Calu3 (cell line): ENCODE measurements around the gene GPC2. TPM values are rescaled to one million over a fixed set of nuclear protein-coding genes. Genes with fewer than 3 reads are reported as not detected.

Experiments
- BruUV-seq: library from RNA; stranded (reverse); fragments of 400-500 nt; replicated peaks from 2 replicates; lab custom pipeline; 2021; lab: Mats Ljungman, UMichigan
- CTCF ChIA-PET: fragments of 300-600 bp; sonication (Branson Sonifier 250); formaldehyde crosslinking; loops from one replicate; lab custom pipeline; 2022; ENCODE audit warnings: antibody characterized with exemption; lab: Charles Lee
- DNase-seq: peaks from one replicate; pipeline ENCODE4 v3.0.0; 2022
- H3K27ac Mint-ChIP-seq: one replicate; pipeline ENCODE4 v1.8.0; 2022; ENCODE audit warnings: mixed read lengths; ENCODE audit not compliant: unreplicated experiment
- H3K27me3 Mint-ChIP-seq: one replicate; pipeline ENCODE4 v1.8.0; 2022; ENCODE audit warnings: mixed read lengths; ENCODE audit not compliant: unreplicated experiment
- H3K36me3 Mint-ChIP-seq: one replicate; pipeline ENCODE4 v1.8.0; 2022; ENCODE audit warnings: mild to moderate bottlenecking, moderate library complexity, mixed read lengths; ENCODE audit not compliant: insufficient read depth, unreplicated experiment
- H3K4me1 Mint-ChIP-seq: one replicate; pipeline ENCODE4 v1.8.0; 2022; ENCODE audit warnings: mild to moderate bottlenecking, low read depth, mixed read lengths; ENCODE audit not compliant: unreplicated experiment
- H3K4me3 Mint-ChIP-seq: one replicate; pipeline ENCODE4 v1.8.0; 2022; ENCODE audit warnings: mild to moderate bottlenecking, low read depth, moderate library complexity, mixed read lengths; ENCODE audit not compliant: unreplicated experiment
- H3K9me3 Mint-ChIP-seq: one replicate; pipeline ENCODE4 v1.8.0; 2022; ENCODE audit warnings: low read depth, mixed read lengths; ENCODE audit not compliant: unreplicated experiment
- CTCF ChIP-seq: fragments of 200-600 bp; IDR thresholded peaks from one replicate; pipeline ENCODE4 v1.8.0; 2022; ENCODE audit warnings: antibody characterized with exemption; ENCODE audit not compliant: unreplicated experiment
- intact Hi-C: fragments of 100-400 bp; cut with micrococcal nuclease; formaldehyde crosslinking; loops from one replicate; pipeline ENCODE4 v1.10.0; 2022; ENCODE audit not compliant: unreplicated experiment
- total RNA-seq: library from RNA; stranded (reverse); gene quantifications from 2 replicates; pipeline ENCODE4 v1.2.3, GENCODE V29; 2022

Gene GPC2
- total RNA-seq, 1 experiment from 2014 or later: 3.2 TPM

- Mint-ChIP-seq H3K4me1 (peaks cover 19% of the 10 kb centered on the region), H3K27me3 (no peaks in the 10 kb centered on the region), H3K9me3 (no peaks in the 10 kb centered on the region), H3K27ac (no peak overlapping the region), H3K36me3 (peaks cover 53% of the 10 kb centered on the region), H3K4me3 (no peak overlapping the region)
- TF ChIP-seq CTCF: no peak
- BruUV-seq: no TSS peak
- CTCF ChIA-PET: no interaction called here
- intact Hi-C loops: no loop called here
- DNase-seq: no peak
These were observed 22.3 kb downstream of the GPC2 start for GRCh38 chr7:100154651-100155491.

GRCh38 chr7:100153708-100154535, 23.3 kb downstream of the GPC2 start:
- TF ChIP-seq CTCF: no peak
- H3K4me3 Mint-ChIP-seq: no peak overlapping the region
- no peak overlapping the region for H3K27ac Mint-ChIP-seq
- no peaks in the 10 kb centered on the region for H3K27me3 Mint-ChIP-seq
- no peaks in the 10 kb centered on the region for H3K9me3 Mint-ChIP-seq
- H3K36me3 Mint-ChIP-seq: peaks cover 50% of the 10 kb centered on the region
- intact Hi-C loops: no loop called here
- DNase-seq: no peak
- CTCF ChIA-PET: no interaction called here
- no TSS peak for BruUV-seq
- peaks cover 19% of the 10 kb centered on the region for H3K4me1 Mint-ChIP-seq

- peaks cover 50% of the 10 kb centered on the region for H3K36me3 Mint-ChIP-seq
- no peak overlapping the region for H3K27ac Mint-ChIP-seq
- CTCF ChIA-PET: no interaction called here
- no peak overlapping the region for H3K4me3 Mint-ChIP-seq
- no peaks in the 10 kb centered on the region for H3K27me3 Mint-ChIP-seq
- no peak for TF ChIP-seq CTCF
- DNase-seq: no peak
- BruUV-seq: no TSS peak
- no peaks in the 10 kb centered on the region for H3K9me3 Mint-ChIP-seq
- peaks cover 27% of the 10 kb centered on the region for H3K4me1 Mint-ChIP-seq
- intact Hi-C loops: no loop called here
These were observed 24.1 kb downstream of the GPC2 start for GRCh38 chr7:100152937-100153666.

DNA sequence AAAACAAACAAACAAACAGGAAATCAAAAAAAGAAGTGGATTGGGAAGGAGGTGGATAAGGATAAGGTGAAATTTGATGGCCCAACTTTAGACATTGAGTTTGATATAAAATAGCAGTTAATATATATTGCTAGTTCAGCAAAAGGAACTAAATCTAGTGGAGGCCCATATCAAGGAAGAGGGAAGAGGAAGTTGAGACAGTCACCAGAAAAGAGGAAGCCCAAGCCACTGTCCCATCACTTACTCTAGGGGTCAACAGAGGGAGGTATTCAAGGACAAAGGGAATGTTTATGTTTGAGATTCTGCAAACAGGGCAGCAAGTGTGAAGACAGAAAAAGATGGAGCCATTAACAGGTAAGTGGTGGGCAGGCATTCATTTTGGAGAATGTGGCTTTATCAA, 24.8 kb downstream of the GPC2 start:
- Mint-ChIP-seq H3K27ac (no peak overlapping the region), H3K9me3 (no peaks in the 10 kb centered on the region), H3K27me3 (no peaks in the 10 kb centered on the region), H3K4me3 (no peak overlapping the region), H3K4me1 (peaks cover 27% of the 10 kb centered on the region), H3K36me3 (peaks cover 47% of the 10 kb centered on the region)
- DNase-seq: no peak
- CTCF ChIA-PET: no interaction called here
- TSS peak; percentile 8 for BruUV-seq
- no peak for TF ChIP-seq CTCF
- intact Hi-C loops: no loop called here
